Measurements from ENCODE around the gene RFX3. TPM values are rescaled to one million over a fixed set of nuclear protein-coding genes. Genes with fewer than 3 reads are reported as not detected.

RFX3 gene
- total and polyA plus RNA-seq, 2 of the 13 experiments (the other 11 are each of a cell fraction or from before 2014, with no cell fraction given), result 2.7 to 5.3 TPM

DNA sequence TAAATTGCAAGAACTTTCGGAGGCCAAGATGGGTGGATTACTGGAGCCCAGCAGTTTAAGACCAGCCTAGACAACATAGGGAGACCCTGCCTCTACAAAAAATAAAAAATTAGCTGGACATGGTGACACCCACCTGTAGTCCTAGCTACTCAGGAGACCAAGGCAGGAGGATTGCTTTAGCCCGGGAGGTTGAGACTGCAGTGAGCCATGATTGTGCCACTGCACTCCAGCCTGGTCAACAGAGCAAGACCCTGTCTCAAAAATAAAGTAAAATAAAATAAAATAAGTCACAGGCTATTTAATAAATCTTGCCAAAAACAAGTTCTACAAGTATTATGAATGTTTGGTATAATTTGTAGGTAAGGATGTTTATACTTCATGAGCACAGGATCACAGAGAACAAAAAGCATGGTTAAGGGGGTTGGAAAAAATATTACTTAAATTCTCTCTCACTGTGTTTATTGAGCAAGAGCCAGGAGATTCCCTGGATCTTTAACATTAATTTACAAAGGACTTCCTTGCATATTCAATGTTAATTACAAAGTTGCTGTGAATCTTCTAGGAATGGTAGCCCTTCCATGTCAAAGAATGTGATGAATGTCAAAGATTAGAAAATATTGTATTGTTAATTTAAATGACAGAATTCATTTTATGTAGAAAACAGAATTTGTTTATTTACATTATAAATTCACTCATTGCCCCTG is 164.0 kb downstream of the RFX3 start:
- TF ChIP-seq ZNF792 (CRISPR knock-in tag; IDR thresholded peaks at IDR 0.05) (no peak), ZNF337 (CRISPR knock-in tag; IDR thresholded peaks at IDR 0.05; ENCODE audit: borderline replicate concordance, low read depth) (no peak), ZSCAN12 (CRISPR knock-in tag; IDR thresholded peaks at IDR 0.05) (no peak), GTF2F1 (IDR thresholded peaks at IDR 0.05; ENCODE audit: low read length) (no peak)
- no peak overlapping the region for H2AFZ ChIP-seq (ENCODE audit: low read length)
- no peaks in the 10 kb centered on the region for H3K79me2 ChIP-seq (ENCODE audit: insufficient read depth, low read length)
- no peak overlapping the region for H3K4me3 ChIP-seq (replicated peaks in 1 of 3; ENCODE audit: insufficient read depth in 1 of 3, low read depth in 2 of 3, low read length in 3 of 3)
- ATAC-seq, result no peak
- BruUV-seq (replicated peaks), result no TSS peak
- ChIA-PET POLR2A (no interaction called here), CTCF (ENCODE audit: low intra/inter-chr PET ratio, low total read pairs) (no interaction called here)
- no peak overlapping the region for H3K9ac ChIP-seq (ENCODE audit: insufficient read depth, low read depth, low read length)
- in situ Hi-C loops (cut with HindIII; ENCODE audit: extremely low pct_ligation_motif_present, low pct_unique_long_range_greater_than_20kb), result no loop called here
- no peaks in the 10 kb centered on the region for H3K27me3 ChIP-seq (ENCODE audit: control insufficient read depth in 1 of 2, insufficient read depth in 2 of 2, low read length in 2 of 2)
- no peak overlapping the region for H3K27ac ChIP-seq (ENCODE audit: extremely low read length, insufficient read depth, low read length)
- H3K4me1 ChIP-seq (ENCODE audit: insufficient read depth, low read length), result 0 out of 2 replicates have a peak, but pooled peaks cover 5% of the 10 kb centered on the region
- 94% methylated on average over 2 of the region's 2 CpGs for WGBS (ENCODE audit: low lambda C conversion rate)
- DNase-seq (ENCODE audit: low spot score), result no peak
- H3K9me3 ChIP-seq (ENCODE audit: low read length), result no peaks in the 10 kb centered on the region
- intact Hi-C loops (cut with micrococcal nuclease; ENCODE audit: unreplicated experiment), result no loop called here
- H4K20me1 ChIP-seq (ENCODE audit: insufficient read depth, low read length), result no peaks in the 10 kb centered on the region
- no peak overlapping the region for H3K4me2 ChIP-seq (ENCODE audit: low read depth, low read length)
- FAIRE-seq, result no peak
- no peaks in the 10 kb centered on the region for H3K36me3 ChIP-seq (replicated peaks in 1 of 2; ENCODE audit: control insufficient read depth in 1 of 2, insufficient read depth in 2 of 2, low read length in 2 of 2)

DNA sequence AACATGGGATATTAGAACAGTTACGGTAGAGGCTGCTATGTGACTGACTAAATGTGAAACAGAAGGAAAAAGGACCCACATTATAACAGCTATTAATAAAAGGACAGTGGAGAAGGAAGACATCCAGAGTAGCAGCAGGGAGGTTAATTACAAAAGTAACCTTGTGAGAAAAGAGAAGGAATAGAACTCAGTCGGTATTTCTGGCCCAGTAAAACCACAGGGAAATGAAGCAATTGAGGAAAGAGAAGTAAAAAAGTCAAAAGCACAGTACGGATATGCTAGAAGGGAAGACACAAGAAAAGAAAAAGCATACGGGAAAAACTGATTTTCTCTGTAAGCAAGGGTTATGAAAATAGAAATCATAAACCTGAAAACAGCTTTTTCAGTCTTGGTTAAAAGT is 164.7 kb downstream of the RFX3 start:
- no peaks in the 10 kb centered on the region for H3K36me3 ChIP-seq (replicated peaks in 1 of 2; ENCODE audit: control insufficient read depth in 1 of 2, insufficient read depth in 2 of 2, low read length in 2 of 2)
- no peak for ATAC-seq
- 97% methylated on average over 4 of the region's 4 CpGs for WGBS (ENCODE audit: low lambda C conversion rate)
- H3K27ac ChIP-seq (ENCODE audit: extremely low read length, insufficient read depth, low read length), result no peak overlapping the region
- TF ChIP-seq, protein P1, sequence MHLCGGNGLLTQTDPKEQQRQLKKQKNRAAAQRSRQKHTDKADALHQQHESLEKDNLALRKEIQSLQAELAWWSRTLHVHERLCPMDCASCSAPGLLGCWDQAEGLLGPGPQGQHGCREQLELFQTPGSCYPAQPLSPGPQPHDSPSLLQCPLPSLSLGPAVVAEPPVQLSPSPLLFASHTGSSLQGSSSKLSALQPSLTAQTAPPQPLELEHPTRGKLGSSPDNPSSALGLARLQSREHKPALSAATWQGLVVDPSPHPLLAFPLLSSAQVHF (CRISPR knock-in tag; IDR thresholded peaks at IDR 0.05), result no peak
- TF ChIP-seq, protein P2, sequence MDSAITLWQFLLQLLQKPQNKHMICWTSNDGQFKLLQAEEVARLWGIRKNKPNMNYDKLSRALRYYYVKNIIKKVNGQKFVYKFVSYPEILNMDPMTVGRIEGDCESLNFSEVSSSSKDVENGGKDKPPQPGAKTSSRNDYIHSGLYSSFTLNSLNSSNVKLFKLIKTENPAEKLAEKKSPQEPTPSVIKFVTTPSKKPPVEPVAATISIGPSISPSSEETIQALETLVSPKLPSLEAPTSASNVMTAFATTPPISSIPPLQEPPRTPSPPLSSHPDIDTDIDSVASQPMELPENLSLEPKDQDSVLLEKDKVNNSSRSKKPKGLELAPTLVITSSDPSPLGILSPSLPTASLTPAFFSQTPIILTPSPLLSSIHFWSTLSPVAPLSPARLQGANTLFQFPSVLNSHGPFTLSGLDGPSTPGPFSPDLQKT (CRISPR knock-in tag; IDR thresholded peaks at IDR 0.05; ENCODE audit: borderline replicate concordance), result no peak
- TF ChIP-seq ZNF496 (CRISPR knock-in tag; IDR thresholded peaks at IDR 0.05; ENCODE audit: insufficient replicate concordance), result no peak
- TF ChIP-seq, protein P3, sequence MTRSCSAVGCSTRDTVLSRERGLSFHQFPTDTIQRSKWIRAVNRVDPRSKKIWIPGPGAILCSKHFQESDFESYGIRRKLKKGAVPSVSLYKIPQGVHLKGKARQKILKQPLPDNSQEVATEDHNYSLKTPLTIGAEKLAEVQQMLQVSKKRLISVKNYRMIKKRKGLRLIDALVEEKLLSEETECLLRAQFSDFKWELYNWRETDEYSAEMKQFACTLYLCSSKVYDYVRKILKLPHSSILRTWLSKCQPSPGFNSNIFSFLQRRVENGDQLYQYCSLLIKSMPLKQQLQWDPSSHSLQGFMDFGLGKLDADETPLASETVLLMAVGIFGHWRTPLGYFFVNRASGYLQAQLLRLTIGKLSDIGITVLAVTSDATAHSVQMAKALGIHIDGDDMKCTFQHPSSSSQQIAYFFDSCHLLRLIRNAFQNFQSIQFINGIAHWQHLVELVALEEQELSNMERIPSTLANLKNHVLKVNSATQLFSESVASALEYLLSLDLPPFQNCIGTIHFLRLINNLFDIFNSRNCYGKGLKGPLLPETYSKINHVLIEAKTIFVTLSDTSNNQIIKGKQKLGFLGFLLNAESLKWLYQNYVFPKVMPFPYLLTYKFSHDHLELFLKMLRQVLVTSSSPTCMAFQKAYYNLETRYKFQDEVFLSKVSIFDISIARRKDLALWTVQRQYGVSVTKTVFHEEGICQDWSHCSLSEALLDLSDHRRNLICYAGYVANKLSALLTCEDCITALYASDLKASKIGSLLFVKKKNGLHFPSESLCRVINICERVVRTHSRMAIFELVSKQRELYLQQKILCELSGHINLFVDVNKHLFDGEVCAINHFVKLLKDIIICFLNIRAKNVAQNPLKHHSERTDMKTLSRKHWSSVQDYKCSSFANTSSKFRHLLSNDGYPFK (CRISPR knock-in tag; IDR thresholded peaks at IDR 0.05; ENCODE audit: borderline replicate concordance), result no peak
- no peak for TF ChIP-seq SIN3B (IDR thresholded peaks at IDR 0.05; ENCODE audit: low read length)
- no peak for TF ChIP-seq ZFY (CRISPR knock-in tag; IDR thresholded peaks at IDR 0.05)
- TF ChIP-seq TEAD2 (CRISPR knock-in tag; IDR thresholded peaks at IDR 0.05), result no peak
- TF ChIP-seq NFE2L1 (CRISPR knock-in tag; IDR thresholded peaks at IDR 0.05; ENCODE audit: borderline replicate concordance), result no peak
- TF ChIP-seq, protein P4, sequence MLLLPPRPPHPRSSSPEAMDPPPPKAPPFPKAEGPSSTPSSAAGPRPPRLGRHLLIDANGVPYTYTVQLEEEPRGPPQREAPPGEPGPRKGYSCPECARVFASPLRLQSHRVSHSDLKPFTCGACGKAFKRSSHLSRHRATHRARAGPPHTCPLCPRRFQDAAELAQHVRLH (CRISPR knock-in tag; IDR thresholded peaks at IDR 0.05; ENCODE audit: borderline replicate concordance, low read depth), result no peak
- TF ChIP-seq ZNF605 (CRISPR knock-in tag; IDR thresholded peaks at IDR 0.05), result no peak
- in situ Hi-C loops (cut with HindIII; ENCODE audit: extremely low pct_ligation_motif_present, low pct_unique_long_range_greater_than_20kb) (no loop called here), intact Hi-C loops (cut with micrococcal nuclease; ENCODE audit: unreplicated experiment) (no loop called here)
- H2AFZ ChIP-seq (ENCODE audit: low read length), result no peak overlapping the region
- FAIRE-seq, result no peak
- H3K4me1 ChIP-seq (ENCODE audit: insufficient read depth, low read length), result 0 out of 2 replicates have a peak, but pooled peaks cover 5% of the 10 kb centered on the region
- H3K9ac ChIP-seq (ENCODE audit: insufficient read depth, low read depth, low read length), result no peak overlapping the region
- H3K9me3 ChIP-seq (ENCODE audit: low read length), result no peaks in the 10 kb centered on the region
- POLR2A ChIA-PET, result no interaction called here
- CTCF ChIA-PET (ENCODE audit: low intra/inter-chr PET ratio, low total read pairs), result no interaction called here
- no peak overlapping the region for H3K4me2 ChIP-seq (ENCODE audit: low read depth, low read length)
- H3K79me2 ChIP-seq (ENCODE audit: insufficient read depth, low read length), result no peaks in the 10 kb centered on the region
- H4K20me1 ChIP-seq (ENCODE audit: insufficient read depth, low read length), result no peaks in the 10 kb centered on the region
- no peaks in the 10 kb centered on the region for H3K27me3 ChIP-seq (ENCODE audit: control insufficient read depth in 1 of 2, insufficient read depth in 2 of 2, low read length in 2 of 2)
- H3K4me3 ChIP-seq (replicated peaks in 1 of 3; ENCODE audit: insufficient read depth in 1 of 3, low read depth in 2 of 3, low read length in 3 of 3), result no peak overlapping the region
- BruUV-seq (replicated peaks), result no TSS peak
- no peak for DNase-seq (ENCODE audit: low spot score)

Measured in HepG2 (cell line).